Lung microvascular endothelial cell (primary cell): ENCODE measurements around the gene ZNF490. TPM values are rescaled to one million over a fixed set of nuclear protein-coding genes. Genes with fewer than 3 reads are reported as not detected.

Experiments used
- DNase-seq, 2 donors: peaks; one replicate each; pipeline versions ENCODE4 v3.0.0 to v3.0.0-alpha.2; 2010; ENCODE audit warnings: low read depth in 2 of 2
- total RNA-seq: library from RNA; depleted of rRNA; stranded (reverse); fragments of >200 nt; gene quantifications from 2 replicates; pipeline ENCODE4 v1.2.1, GENCODE V29; 2014

ZNF490 gene
- total RNA-seq, 1 donor from 2014 or later: 6.9 TPM

GRCh38 chr19:12544401-12544876, 66.2 kb downstream of the ZNF490 start:
- DNase-seq: peak; percentile 44 to 88

GRCh38 chr19:12543855-12544254, 66.8 kb downstream of the ZNF490 start:
- DNase-seq: no peak

Other genes starting within 250 kb of the ZNF490 start
- gene ZNF442, start 245.1 kb downstream of the ZNF490 start, total RNA-seq: 1.1 and 2.8 TPM in 2 replicates
- gene ZNF799, start 209.5 kb downstream of the ZNF490 start, total RNA-seq: 3.9 and 7.5 TPM in 2 replicates
- 3.7 and 6.9 TPM in 2 replicates for gene ZNF443, start 169.8 kb downstream of the ZNF490 start, total RNA-seq
- 2.6 and 4.4 TPM in 2 replicates for gene ZNF709, start 126.0 kb downstream of the ZNF490 start, total RNA-seq
- gene ZNF564, start 59.3 kb downstream of the ZNF490 start, total RNA-seq: 6.5 and 11.1 TPM in 2 replicates
- gene ZNF791, start 107 bp upstream of the ZNF490 start, total RNA-seq: 8.3 and 8.9 TPM in 2 replicates
- gene MAN2B1, start 55.9 kb upstream of the ZNF490 start, total RNA-seq: 37.0 and 77.2 TPM in 2 replicates
- 6.3 and 9.1 TPM in 2 replicates for gene WDR83, start 56.0 kb upstream of the ZNF490 start, total RNA-seq
- 40.8 and 41.1 TPM in 2 replicates for gene DHPS, start 71.1 kb upstream of the ZNF490 start, total RNA-seq
- gene GNG14, start 77.2 kb upstream of the ZNF490 start, total RNA-seq: not detected in 2 replicates
- 3.8 and 5.2 TPM in 2 replicates for gene FBXW9, start 85.8 kb upstream of the ZNF490 start, total RNA-seq
- 14.4 and 19.4 TPM in 2 replicates for gene TNPO2, start 113.1 kb upstream of the ZNF490 start, total RNA-seq
- 124 and 182 TPM in 2 replicates for gene TRIR, start 123.9 kb upstream of the ZNF490 start, total RNA-seq
- gene GET3, start 126.7 kb upstream of the ZNF490 start, total RNA-seq: 67.8 and 73.8 TPM in 2 replicates
- not detected in 2 replicates for gene BEST2, start 141.0 kb upstream of the ZNF490 start, total RNA-seq
- 5.4 and 9.3 TPM in 2 replicates for gene HOOK2, start 164.7 kb upstream of the ZNF490 start, total RNA-seq
- 59.3 and 124 TPM in 2 replicates for gene JUNB, start 180.7 kb upstream of the ZNF490 start, total RNA-seq
- 185 and 189 TPM in 2 replicates for gene PRDX2, start 191.0 kb upstream of the ZNF490 start, total RNA-seq
- gene THSD8, start 191.3 kb upstream of the ZNF490 start, total RNA-seq: 0.20 TPM in 1 of 2 replicates, not detected in the other
- 7.1 and 9.8 TPM in 2 replicates for gene RNASEH2A, start 195.8 kb upstream of the ZNF490 start, total RNA-seq
- not detected in 2 replicates for gene RTBDN, start 223.8 kb upstream of the ZNF490 start, total RNA-seq
- gene MAST1, start 227.7 kb upstream of the ZNF490 start, total RNA-seq: 0.44 and 0.60 TPM in 2 replicates